Mucosa of descending colon (tissue), 3 donors: ENCODE measurements around the gene IL36B. TPM values are rescaled to one million over a fixed set of nuclear protein-coding genes. Genes with fewer than 3 reads are reported as not detected.

ENCODE experiments used
- ATAC-seq: fragments of 200-7000 bp; cut with Tn5 transposase; one replicate; pipeline ENCODE4 v1.9.1; 2020; ENCODE audit warnings: mild to moderate bottlenecking, moderate library complexity
- DNase-seq, 3 donors: peaks; one replicate each; pipeline ENCODE4 v3.0.0-alpha.2; 2020
- H3K36me3 ChIP-seq: fragments of 200-600 bp; one replicate; pipeline ENCODE4 v1.8.0; 2021; ENCODE audit warnings: low read depth, mild to moderate bottlenecking
- H3K4me1 ChIP-seq: fragments of 200-600 bp; one replicate; pipeline ENCODE4 v1.8.0; 2021; ENCODE audit warnings: low read depth, mild to moderate bottlenecking
- H3K4me3 ChIP-seq: fragments of 200-600 bp; one replicate; pipeline ENCODE4 v1.8.0; 2021; ENCODE audit warnings: mild to moderate bottlenecking
- H3K9me3 ChIP-seq: fragments of 200-600 bp; one replicate; pipeline ENCODE4 v1.8.0; 2021; ENCODE audit warnings: mild to moderate bottlenecking
- intact Hi-C, 2 donors: fragments of 100-400 bp; cut with DNase I in 1 of 2; cut with micrococcal nuclease in 1 of 2; formaldehyde crosslinking; loops; one replicate each; pipeline versions ENCODE4 v1.11.0 to v1.11.1; 2022; cut with DNase I, micrococcal nuclease
- total RNA-seq, 3 donors: library from RNA; stranded (reverse); fragmentation: NEBNext Ultra II Directional in 2 of 3; extraction: Animal tissue kit (Norgen Biotek cat#: 25700) in 2 of 3; gene quantifications; one replicate each; pipeline versions ENCODE4 v1.2.1 to v1.2.4, GENCODE V29; 2021 to 2023
- TF ChIP-seq, protein P1 (sequence below): fragments of 200-600 bp; IDR thresholded peaks from one replicate; pipeline ENCODE4 v1.8.0; 2022; ENCODE audit warnings: antibody characterized with exemption, mild to moderate bottlenecking
- donor health status: DM: no; HTN: no; CAD: no; lungs with moderate emphysema.
- donor health status: DM: no; HTN: no; CAD: no.
- donor health status: DM: no; HTN: yes; CAD: no.

The IL36B gene
- total RNA-seq, 3 donors from 2014 or later = not detected

DNA sequence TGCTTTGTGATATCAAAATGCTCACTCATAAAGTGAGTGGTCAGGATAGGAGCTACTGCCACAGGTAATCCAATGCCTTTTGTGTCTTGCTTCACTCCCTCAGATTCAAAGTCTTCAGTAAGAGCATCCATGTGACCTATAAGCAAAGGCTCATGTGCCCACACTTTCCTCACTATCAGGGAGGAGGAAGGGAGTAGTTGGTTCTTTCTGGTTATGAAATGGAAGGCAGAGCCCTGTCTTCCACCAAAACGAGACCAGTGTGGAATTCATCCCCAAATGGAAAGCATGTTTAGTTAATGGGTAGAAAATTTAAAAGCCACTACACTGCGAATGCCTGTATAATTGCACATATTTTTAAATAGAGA, 40.9 kb upstream of the IL36B start:
- intact Hi-C loops = no loop called here
- peaks cover 3% of the 10 kb centered on the region for H3K9me3 ChIP-seq
- H3K36me3 ChIP-seq = no peaks in the 10 kb centered on the region
- ATAC-seq = no peak
- no peaks in the 10 kb centered on the region for H3K4me1 ChIP-seq
- H3K4me3 ChIP-seq = no peak overlapping the region
- TF ChIP-seq, protein P1, sequence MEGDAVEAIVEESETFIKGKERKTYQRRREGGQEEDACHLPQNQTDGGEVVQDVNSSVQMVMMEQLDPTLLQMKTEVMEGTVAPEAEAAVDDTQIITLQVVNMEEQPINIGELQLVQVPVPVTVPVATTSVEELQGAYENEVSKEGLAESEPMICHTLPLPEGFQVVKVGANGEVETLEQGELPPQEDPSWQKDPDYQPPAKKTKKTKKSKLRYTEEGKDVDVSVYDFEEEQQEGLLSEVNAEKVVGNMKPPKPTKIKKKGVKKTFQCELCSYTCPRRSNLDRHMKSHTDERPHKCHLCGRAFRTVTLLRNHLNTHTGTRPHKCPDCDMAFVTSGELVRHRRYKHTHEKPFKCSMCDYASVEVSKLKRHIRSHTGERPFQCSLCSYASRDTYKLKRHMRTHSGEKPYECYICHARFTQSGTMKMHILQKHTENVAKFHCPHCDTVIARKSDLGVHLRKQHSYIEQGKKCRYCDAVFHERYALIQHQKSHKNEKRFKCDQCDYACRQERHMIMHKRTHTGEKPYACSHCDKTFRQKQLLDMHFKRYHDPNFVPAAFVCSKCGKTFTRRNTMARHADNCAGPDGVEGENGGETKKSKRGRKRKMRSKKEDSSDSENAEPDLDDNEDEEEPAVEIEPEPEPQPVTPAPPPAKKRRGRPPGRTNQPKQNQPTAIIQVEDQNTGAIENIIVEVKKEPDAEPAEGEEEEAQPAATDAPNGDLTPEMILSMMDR = no peak
- DNase-seq = no peak

- ATAC-seq (no peak), DNase-seq (no peak)
- H3K9me3 ChIP-seq = peaks cover 3% of the 10 kb centered on the region
- H3K4me3 ChIP-seq = no peak overlapping the region
- no peaks in the 10 kb centered on the region for H3K4me1 ChIP-seq
- intact Hi-C loops = no loop called here
- no peaks in the 10 kb centered on the region for H3K36me3 ChIP-seq
- TF ChIP-seq, protein P1 = no peak
Observed at GRCh38 chr2:113092864-113093612, 40.4 kb upstream of the IL36B start.

DNA sequence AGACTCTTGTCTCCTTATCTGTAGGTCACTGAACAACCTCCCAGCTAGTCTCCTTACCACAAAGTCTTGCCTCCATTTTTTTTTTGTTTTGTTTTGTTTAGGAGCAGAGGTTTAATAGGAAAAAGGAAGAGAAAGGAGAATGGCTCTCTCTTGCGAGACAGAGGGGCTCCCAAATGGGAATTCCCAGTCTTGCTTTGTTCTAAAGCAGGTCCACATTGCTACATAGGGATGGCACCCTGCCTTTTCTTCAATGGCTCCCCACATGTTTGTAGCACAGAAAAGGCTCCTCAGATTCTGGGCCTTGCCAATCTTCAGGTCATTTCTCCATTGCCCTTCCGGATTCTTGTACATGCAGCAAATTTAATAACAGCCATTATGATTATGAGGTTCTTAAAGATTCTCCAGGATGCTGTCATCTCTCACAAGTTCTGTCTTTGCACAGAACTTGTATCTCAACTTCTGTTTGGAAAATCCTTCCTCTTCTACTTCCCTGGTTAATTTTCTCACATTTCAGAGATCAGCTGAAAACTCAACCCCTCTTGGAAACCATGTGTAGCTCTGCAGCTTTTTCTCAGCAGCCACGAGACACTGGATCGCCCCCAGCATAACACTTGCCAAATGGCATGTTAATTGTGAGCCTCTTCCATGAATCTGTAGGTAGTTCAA, 38.7 kb upstream of the IL36B start:
- intact Hi-C loops = no loop called here
- Histone ChIP-seq H3K4me3 (no peak overlapping the region), H3K4me1 (no peaks in the 10 kb centered on the region), H3K9me3 (peaks cover 3% of the 10 kb centered on the region), H3K36me3 (no peaks in the 10 kb centered on the region)
- TF ChIP-seq, protein P1 = no peak
- DNase-seq = no peak
- no peak for ATAC-seq

DNA sequence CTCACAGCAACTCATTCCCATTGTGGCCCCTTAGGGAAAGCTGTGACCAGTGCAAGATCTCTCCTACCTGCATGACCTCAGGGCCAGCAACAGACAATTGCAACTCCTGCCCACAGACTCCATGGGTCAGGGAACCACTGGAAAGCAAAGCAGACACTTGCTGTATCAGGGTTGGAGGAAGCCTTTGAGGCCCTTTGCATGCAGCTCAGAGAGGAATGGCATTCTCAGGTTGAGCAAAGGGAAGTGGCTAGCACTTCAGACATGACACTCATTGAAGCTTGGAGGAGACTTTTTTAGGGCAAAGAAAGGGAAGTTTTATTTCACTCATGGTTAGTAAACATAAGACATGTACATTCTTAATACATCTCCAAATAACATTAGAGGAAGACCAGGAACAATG, 37.2 kb upstream of the IL36B start:
- Histone ChIP-seq H3K9me3 (no peaks in the 10 kb centered on the region), H3K36me3 (no peaks in the 10 kb centered on the region), H3K4me1 (no peaks in the 10 kb centered on the region), H3K4me3 (no peak overlapping the region)
- ATAC-seq = no peak
- intact Hi-C loops = no loop called here
- TF ChIP-seq, protein P1 = no peak
- no peak for DNase-seq

- no peaks in the 10 kb centered on the region for H3K9me3 ChIP-seq
- TF ChIP-seq, protein P1 = no peak
- ATAC-seq = no peak
- intact Hi-C loops = no loop called here
- H3K36me3 ChIP-seq = no peaks in the 10 kb centered on the region
- DNase-seq = no peak
- no peaks in the 10 kb centered on the region for H3K4me1 ChIP-seq
- no peak overlapping the region for H3K4me3 ChIP-seq
Observed at GRCh38 chr2:113088213-113088992, 35.7 kb upstream of the IL36B start.
